ENCODE measurements around the gene TMED1.

The TMED1 gene

DNA sequence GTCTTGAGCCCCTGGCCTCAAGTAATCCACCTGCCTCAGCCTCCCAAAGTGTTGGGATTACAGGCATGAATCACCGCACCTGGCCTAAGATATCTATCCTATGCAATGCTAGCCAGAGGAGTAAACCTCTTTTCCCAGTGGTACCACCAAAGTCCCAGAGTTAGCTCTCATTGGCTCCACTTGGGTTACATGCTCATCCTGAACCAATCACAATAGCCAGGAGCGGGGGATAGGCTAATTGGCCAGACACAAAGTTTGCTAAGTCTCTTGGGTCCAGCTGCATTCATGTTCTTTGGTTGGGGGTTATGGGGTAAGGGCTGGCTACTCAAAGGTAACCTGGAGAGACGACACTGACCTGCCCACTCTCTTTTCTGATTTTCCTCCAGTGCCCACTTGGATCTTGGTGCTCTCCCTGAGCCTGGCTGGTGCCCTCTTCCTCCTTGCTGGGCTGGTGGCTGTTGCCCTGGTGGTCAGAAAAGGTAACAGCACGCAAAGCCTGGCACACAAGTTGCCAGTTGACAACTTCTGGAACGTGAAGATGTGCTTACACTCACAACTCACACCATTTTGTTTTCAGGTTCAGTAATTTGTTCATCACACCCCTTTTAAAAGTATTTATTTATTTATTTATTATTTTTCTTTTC is 20.0 kb upstream of the TMED1 start:
- DNase-seq (ENCODE audit: low spot score), result no peak

GRCh38 chr19:10854350-10855089 is 18.5 kb upstream of the TMED1 start:
- TF ChIP-seq, protein P1, sequence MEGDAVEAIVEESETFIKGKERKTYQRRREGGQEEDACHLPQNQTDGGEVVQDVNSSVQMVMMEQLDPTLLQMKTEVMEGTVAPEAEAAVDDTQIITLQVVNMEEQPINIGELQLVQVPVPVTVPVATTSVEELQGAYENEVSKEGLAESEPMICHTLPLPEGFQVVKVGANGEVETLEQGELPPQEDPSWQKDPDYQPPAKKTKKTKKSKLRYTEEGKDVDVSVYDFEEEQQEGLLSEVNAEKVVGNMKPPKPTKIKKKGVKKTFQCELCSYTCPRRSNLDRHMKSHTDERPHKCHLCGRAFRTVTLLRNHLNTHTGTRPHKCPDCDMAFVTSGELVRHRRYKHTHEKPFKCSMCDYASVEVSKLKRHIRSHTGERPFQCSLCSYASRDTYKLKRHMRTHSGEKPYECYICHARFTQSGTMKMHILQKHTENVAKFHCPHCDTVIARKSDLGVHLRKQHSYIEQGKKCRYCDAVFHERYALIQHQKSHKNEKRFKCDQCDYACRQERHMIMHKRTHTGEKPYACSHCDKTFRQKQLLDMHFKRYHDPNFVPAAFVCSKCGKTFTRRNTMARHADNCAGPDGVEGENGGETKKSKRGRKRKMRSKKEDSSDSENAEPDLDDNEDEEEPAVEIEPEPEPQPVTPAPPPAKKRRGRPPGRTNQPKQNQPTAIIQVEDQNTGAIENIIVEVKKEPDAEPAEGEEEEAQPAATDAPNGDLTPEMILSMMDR (IDR thresholded peaks at IDR 0.05; ENCODE audit: extremely low read depth, missing control alignments), result no peak
- no peak for DNase-seq (ENCODE audit: low spot score)

More for the DNA sequence above, 20.0 kb upstream of the TMED1 start:
- TF ChIP-seq, protein P1 (IDR thresholded peaks at IDR 0.05; ENCODE audit: extremely low read depth, missing control alignments), result peak; percentile 47

DNA sequence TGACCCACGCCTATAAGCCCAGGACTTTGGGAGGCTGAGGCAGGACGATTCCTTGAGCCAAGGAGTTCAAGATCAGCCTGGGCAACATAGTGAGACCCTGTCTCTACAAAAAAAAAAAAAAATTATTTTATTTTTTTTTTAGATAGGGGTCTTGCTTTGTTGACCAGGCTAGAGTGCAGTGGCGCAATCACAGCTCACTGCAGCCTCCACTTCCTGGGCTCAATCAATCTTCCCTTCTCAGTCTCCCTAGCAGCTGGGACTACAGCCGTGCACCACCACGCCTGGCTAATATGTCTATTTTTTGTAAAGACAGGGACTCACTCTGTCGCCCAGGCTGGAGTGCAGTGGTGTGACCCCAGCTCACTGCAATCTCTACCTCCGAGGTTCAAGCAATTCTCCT is 16.9 kb upstream of the TMED1 start:
- TF ChIP-seq, protein P1 (IDR thresholded peaks at IDR 0.05; ENCODE audit: extremely low read depth, missing control alignments), result no peak
- no peak for DNase-seq (ENCODE audit: low spot score)

- no peak for DNase-seq (ENCODE audit: low spot score)
- TF ChIP-seq, protein P1 (IDR thresholded peaks at IDR 0.05; ENCODE audit: extremely low read depth, missing control alignments), result no peak
These were observed 16.2 kb upstream of the TMED1 start for GRCh38 chr19:10852098-10852800.

- DNase-seq (ENCODE audit: low spot score), result no peak
- TF ChIP-seq, protein P1 (IDR thresholded peaks at IDR 0.05; ENCODE audit: extremely low read depth, missing control alignments), result no peak
These were observed 14.6 kb upstream of the TMED1 start for GRCh38 chr19:10850631-10851030.

DNA sequence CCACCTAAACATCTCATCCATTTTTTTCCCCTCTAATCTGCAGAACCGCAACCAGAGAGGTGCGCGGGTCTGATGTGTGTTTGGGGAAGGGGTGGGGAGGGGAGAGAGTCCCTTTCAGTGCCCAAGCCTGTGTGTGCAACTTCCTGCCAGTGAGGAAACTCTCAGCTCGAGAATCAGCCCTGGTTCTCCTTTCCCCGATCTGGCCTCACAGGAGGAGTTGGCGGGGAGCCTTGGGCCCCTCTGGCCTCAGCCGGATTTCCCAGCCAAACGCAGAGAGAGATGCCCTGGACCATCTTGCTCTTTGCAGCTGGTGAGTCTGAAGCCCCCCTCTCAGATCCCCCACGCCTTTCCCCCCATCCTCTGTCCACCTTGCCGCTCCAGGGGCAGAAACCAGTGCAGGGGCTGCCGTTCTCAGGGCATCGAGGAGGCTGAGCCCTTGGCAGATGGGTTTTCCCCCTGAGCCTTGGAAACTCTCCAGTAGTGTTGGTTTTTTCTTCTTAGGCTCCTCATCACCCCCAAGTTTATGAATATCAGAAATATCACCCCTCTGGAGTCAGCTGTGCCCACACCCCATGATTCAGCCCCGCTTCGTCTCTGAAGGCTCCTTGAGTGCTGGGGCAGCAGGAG is 12.3 kb upstream of the TMED1 start, which contains the start of gene C19orf38:
TSS of gene C19orf38 (plus strand) at position 186 of the 627 bp plus-strand sequence. CDS start at position 280, 94 bp downstream.
- TF ChIP-seq, protein P1 (IDR thresholded peaks at IDR 0.05; ENCODE audit: extremely low read depth, missing control alignments), result no peak
- DNase-seq (ENCODE audit: low spot score), result no peak

Data from GM20000 (cell line).